ENCODE data around the gene KCNK15. TPM values are rescaled to one million over a fixed set of nuclear protein-coding genes. Genes with fewer than 3 reads are reported as not detected.

The KCNK15 gene
- total RNA-seq, 1 donor from 2014 or later, result not detected

DNA sequence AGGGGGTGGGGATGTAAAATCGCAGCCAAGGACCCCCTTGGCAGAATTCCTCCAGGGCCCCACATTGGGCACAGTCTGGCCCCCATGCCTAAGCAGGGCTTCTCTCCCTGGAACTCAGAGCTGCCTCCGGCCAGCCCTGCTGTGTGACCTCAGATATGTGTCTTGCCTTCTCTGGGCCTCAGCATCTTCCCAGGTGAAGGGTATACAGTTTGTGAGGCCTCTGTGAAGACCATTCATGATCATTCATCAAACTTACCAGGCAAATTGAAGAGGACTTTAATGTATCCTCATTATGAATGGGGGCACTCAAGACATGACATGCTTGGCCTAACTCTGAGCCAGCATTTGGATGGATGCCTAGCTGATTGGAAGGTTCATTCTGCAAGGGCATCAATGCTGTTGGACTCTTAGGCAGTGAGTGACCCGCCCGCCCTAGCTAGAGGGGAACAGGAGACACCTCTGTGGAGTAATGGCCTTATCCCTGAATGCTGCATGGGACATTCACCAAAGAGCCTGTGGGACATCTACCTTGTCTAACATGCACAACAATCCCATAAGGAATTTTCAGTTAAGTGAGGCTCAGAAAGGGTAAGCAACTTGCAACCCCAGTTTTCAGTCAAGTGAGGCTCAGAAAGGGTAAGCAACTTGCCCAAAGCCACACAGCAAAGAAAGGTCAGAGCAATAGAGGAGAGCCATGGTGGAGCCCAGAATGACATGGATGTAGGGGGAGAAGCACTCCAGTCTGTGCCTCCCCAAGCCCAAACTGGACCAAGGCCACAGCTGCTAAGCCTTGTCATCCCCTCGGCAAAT is 30.0 kb upstream of the KCNK15 start:
- intact Hi-C loops (cut with micrococcal nuclease), result no loop called here

GRCh38 chr20:44716309-44717106 is 29.2 kb upstream of the KCNK15 start:
- intact Hi-C loops (cut with micrococcal nuclease), result no loop called here

DNA sequence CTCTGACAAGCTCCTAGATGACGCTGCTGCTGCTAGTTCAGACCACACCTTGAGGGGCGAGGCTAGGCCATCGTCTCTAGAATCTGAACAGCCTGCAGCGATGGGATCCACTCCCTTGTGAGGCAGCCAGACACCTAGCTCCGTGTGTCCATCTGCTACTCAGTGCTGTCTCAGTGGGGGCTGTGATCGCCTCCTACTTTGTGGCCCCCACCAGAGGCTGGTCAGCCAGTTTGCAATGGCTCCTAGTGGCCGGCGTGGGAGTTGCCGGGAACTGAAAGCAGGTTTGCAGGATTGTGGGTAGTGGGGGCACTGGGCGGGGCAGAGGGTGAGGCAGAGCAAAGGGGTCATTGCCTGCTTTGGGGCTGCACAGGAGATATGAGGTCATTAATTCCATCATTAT is 27.7 kb upstream of the KCNK15 start:
- intact Hi-C loops (cut with micrococcal nuclease), result no loop called here

- intact Hi-C loops (cut with micrococcal nuclease), result no loop called here
Observed at GRCh38 chr20:44719841-44720240, 25.8 kb upstream of the KCNK15 start.

GRCh38 chr20:44720621-44720996 is 25.1 kb upstream of the KCNK15 start:
- intact Hi-C loops (cut with micrococcal nuclease), result no loop called here

DNA sequence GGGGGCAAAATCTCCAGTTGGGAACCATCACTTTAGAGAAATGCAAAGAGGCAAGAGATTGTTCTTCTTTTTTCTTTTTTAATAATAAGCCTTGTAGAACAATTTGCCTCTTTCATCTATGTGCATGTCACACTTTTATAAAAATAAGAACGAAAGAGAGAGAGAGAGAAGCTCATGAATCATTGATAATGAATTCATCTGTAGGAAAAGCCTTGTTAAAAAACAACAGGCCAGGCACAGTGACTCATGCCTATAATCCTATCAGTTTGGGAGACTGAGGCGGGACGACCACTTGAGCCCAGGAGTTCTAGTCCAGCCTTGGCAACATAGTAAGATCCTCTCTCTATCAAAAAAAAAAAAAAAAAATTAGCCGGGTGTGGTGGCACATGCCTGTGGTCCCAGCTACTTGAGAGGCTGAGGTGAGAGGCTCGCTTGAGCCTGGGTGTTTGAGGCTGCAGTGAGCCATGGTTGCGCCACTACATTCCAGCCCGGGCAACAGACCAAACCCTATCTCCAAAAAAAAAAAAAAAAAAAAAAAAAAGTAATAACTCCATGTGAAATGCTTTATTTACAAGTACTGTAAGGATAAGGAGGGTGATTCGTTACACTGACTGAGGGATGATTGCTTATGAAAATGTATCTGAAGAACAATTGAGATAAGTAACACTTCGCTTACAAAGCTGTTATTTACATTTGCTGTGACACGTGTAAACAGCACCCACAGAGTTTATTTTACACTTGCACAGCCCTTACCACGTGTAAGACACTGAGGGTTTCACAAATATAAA is 24.5 kb upstream of the KCNK15 start:
- intact Hi-C loops (cut with micrococcal nuclease), result no loop called here

DNA sequence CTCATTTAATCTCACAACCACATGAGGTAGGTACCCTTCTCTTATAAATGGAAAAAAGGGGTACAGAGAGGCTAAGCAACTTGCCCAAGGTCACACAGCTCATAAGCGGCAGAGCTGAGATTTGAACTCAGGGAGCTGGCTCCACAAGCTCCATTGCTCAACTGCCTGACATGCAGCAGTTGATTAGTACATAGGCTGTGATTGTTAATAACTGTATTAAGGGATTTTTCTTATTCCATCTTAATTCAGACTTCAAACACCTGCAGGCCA is 23.9 kb upstream of the KCNK15 start:
- intact Hi-C loops (cut with micrococcal nuclease), result no loop called here

GRCh38 chr20:44722990-44723389 is 22.7 kb upstream of the KCNK15 start:
- intact Hi-C loops (cut with micrococcal nuclease), result no loop called here

GRCh38 chr20:44723391-44723790 is 22.3 kb upstream of the KCNK15 start:
- intact Hi-C loops (cut with micrococcal nuclease), result no loop called here

DNA sequence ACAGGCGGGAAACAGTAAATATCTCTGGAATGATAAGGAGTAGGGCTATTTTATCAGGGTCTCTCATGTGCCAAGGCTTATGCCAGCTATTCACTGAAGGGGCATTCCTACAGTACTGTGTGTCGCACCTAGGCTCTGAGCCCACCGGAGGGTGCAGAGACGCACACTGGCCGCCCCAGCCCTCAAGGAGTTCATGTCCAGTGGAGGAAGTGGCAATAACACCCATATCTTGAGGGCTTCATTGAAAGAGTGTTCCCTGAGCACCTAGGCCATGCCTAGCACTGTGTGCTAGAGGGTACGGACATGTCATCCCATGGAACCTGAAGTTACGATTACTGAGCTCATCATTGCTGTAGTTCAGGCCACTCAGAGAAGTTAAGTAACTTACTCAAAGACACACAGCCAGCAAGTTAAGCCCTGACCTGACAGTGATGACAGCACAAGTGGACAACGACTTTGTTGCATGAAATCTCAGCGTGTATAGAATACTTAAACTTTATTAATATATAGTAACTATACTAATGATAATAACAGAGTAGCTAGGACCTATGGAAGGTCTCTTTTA is 21.8 kb upstream of the KCNK15 start:
- intact Hi-C loops (cut with micrococcal nuclease), result no loop called here

- intact Hi-C loops (cut with micrococcal nuclease), result no loop called here
Observed at GRCh38 chr20:44724423-44725091, 21.1 kb upstream of the KCNK15 start.

GRCh38 chr20:44725837-44726236 is 19.8 kb upstream of the KCNK15 start:
- intact Hi-C loops (cut with micrococcal nuclease), result no loop called here

GRCh38 chr20:44727039-44727438 is 18.6 kb upstream of the KCNK15 start:
- intact Hi-C loops (cut with micrococcal nuclease), result no loop called here

- intact Hi-C loops (cut with micrococcal nuclease), result no loop called here
Observed at GRCh38 chr20:44727651-44728050, 18.0 kb upstream of the KCNK15 start.

DNA sequence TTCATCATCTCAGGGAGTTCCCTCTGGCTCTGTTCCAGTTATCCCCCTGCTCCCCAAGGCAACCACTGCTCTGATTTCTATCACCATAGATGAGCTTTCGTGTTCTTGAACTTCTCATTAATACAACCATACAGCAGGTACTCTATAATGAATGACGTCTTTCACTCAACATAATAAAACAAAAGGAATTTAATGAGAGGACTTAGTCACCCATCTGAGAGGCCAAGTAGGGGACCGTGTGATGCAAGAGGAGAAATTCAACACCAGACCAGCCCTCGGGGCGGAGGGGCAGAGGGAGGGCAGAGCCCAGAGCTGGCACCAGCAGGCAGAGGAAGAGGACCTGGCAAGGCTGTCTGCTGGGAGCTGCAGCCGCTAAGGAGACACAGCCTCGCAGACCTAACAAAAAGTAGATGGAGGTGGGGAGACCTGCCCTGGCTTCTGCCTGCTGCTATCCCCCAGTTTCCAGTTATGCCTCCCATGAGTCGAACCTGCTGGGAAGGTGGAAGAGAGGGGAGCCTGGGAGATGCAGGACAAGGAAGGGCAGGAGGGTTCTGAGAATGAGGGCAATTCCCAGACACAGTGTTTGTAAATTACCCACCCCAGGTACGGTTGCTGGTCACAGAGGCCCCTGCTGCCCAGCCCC is 16.7 kb upstream of the KCNK15 start:
- intact Hi-C loops (cut with micrococcal nuclease), result no loop called here

DNA sequence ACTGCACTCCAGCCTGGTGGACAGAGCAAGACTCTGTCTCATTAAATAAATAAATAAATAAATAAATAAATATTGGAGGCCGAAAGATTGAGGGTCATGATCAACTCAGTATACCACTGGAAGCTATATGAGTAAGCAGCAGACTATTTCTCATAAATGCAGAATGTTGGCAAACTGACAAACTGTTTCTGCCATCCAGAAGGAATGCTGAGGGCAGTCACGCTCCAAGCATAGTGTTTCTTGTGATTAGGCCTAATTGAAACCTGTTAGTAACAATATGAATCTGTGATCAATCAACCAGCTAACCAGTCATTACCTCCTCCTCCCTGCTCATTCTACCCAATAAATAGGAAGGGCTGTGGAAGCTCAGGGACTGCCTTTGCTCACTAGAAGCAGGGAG is 15.2 kb upstream of the KCNK15 start:
- intact Hi-C loops (cut with micrococcal nuclease), result loop anchor here (5.0 to 10.0 kb wide), 2 partner anchors 206 to 513 kb away; partner anchors contain the start of gene SERINC3

DNA sequence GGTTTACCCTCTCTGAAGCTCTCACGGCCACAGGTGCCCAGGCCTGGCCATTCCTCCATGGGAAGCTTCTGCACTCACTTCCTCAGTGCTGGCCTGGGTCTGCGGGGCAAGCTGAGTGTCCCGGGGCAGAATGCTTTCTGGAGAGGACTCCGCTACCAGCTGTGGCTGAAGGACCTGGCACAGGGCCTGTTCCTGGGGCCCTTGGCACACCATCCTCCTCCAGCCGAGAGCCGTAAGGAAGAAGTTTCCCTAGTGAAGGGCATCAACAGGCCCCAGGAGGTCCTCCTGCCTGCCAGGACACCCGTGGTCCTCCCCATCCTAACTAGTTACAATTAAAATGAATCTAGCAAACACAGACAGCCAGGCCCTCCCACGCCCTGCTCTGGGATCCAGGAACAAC is 14.0 kb upstream of the KCNK15 start:
- intact Hi-C loops (cut with micrococcal nuclease), result loop anchor here (5.0 to 10.0 kb wide), 2 partner anchors 207 to 514 kb away; partner anchors contain the start of gene SERINC3

DNA sequence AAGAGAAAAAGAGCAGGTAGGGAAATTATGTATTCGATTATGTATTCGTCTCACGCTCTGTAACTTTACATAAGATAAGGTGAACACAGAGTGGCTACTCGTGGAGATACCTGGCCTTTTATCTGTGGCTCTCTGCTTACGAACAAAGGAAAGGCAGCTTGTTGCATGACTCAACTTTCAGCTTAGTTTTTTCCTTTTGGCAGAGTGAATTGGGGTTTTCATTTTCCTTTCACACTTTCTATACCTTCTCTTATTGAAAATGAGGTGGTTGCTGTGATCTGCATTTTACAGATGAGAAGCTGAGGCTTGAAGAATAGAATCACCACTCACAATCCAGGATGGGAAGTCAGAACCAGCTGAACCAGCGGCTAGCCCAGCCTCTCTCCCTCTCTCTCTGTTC is 13.3 kb upstream of the KCNK15 start:
- intact Hi-C loops (cut with micrococcal nuclease), result loop anchor here (5.0 to 10.0 kb wide), 2 partner anchors 208 to 515 kb away; partner anchors contain the start of gene SERINC3

DNA sequence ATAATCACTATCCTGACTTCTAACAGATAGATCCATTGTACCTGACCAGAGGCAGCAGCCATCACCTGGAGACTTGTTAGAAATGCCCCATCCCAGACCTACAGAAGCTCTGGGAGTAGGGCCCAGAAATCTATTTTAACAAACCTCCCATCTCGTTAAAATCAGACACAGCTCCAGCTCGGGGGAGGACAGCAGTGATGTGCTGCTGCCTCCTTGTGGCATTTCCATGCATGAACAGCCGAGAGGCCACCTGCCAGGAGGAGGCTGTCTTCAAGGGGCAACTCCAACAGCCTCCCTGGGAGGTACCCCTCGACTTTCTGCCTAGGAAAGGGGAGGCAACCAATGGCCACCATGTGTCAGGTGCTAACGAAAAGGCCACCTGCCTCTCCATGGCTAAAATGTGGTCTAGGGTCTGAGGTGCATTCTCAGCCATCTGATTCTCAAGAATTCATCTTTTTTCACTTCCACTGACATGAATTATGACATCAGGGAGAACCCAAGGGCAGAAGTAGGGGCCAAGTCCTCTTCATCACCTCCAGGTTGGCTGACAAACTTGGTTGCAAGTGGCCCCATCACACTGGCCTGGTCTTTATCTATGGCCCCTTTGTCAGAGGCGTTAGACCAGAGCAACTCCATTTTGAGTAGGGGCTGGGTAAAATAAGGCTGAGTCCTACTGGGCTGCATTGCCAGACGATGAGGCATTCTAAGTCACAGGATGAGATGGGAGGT is 12.2 kb upstream of the KCNK15 start:
- intact Hi-C loops (cut with micrococcal nuclease), result loop anchor here (1.0 to 10.0 kb wide), 4 partner anchors 48 to 516 kb away; partner anchors contain the start of gene SERINC3

DNA sequence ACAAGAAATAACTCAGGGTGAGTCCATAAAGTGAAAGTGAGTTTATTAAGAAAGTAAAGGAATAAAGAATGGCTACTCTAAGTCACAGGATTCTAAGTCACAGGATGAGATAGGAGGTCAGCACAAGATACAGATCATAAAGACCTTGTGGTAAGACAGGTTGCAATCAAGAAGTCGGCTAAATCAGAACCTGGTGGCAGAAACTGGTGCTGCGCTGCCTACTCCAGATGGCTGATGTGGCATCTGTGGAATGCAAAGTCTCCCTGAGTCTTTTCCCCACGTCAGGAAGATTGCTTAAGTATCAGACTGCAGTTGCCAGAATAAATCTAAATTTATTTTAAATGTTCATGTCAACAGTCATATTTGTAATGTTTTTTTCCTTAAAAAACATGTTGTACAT is 10.7 kb upstream of the KCNK15 start:
- intact Hi-C loops (cut with micrococcal nuclease), result loop anchor here (5.0 to 10.0 kb wide), 2 partner anchors 210 to 518 kb away; partner anchors contain the start of gene SERINC3
